ENCODE data around the gene ATP12A.

Gene ATP12A

DNA sequence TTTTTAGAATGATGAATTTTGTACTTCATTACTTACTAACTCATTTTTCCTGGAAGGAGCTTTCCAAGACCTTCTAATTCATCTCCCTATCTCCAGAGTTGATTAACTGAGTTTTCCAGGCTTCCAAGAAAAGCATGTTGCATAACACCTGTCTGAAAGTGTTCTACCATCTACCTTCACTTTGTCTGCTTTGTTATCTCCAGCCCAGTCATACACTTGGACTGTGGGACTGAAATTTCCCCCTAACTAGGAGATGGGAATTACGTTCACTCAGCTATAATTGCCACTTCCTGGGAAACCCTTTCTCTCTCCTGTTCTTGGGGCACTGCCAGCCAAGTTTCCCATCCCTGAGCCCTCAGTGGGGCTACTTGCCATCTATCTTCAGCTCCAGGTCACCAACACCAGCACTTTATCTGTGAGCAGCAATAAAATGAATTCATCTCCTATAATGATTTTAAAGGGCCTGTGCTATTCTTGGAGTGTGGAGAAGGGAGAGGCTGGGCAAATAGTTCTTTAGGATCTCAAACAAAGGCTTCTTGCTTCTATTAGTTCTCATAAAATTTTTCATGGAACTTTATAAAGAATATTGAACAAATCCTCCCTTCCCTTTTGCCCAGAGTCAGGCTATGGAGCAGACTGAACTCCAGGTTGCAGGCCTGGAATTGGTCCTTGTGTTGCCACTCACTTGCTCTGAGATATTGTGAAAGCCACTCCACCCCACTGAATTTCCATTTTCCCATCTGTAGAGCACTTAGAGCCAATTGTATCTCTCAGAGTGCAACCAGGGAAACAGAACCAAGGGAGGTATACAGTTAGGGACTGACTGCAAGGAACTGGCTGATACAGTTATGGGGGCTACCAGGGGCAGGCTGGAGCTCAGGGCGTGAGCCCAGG lies 17.8 kb upstream of the ATP12A start:
- DNase-seq (ENCODE audit: low spot score), result no peak
- TF ChIP-seq, protein P1, sequence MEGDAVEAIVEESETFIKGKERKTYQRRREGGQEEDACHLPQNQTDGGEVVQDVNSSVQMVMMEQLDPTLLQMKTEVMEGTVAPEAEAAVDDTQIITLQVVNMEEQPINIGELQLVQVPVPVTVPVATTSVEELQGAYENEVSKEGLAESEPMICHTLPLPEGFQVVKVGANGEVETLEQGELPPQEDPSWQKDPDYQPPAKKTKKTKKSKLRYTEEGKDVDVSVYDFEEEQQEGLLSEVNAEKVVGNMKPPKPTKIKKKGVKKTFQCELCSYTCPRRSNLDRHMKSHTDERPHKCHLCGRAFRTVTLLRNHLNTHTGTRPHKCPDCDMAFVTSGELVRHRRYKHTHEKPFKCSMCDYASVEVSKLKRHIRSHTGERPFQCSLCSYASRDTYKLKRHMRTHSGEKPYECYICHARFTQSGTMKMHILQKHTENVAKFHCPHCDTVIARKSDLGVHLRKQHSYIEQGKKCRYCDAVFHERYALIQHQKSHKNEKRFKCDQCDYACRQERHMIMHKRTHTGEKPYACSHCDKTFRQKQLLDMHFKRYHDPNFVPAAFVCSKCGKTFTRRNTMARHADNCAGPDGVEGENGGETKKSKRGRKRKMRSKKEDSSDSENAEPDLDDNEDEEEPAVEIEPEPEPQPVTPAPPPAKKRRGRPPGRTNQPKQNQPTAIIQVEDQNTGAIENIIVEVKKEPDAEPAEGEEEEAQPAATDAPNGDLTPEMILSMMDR (IDR thresholded peaks at IDR 0.05), result no peak
- H3K4me3 ChIP-seq, result no peak overlapping the region
- H3K27ac ChIP-seq, result no peak overlapping the region

DNA sequence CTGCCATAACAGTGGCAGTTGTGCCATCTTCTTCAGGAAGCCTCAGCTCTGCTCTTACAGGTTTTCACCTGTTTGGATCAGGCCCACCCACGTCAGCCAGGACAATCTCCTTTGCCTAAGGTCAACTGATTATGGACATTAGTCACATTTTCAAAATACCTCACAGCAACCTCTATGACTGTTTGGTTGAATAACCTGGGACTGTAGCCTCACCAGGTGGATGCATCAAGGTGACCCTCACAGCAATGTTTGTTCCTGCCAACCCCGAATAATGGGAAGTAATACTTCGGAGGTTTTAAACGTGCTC lies 17.2 kb upstream of the ATP12A start:
- H3K27ac ChIP-seq, result no peak overlapping the region
- TF ChIP-seq, protein P1 (IDR thresholded peaks at IDR 0.05), result no peak
- no peak for DNase-seq (ENCODE audit: low spot score)
- no peak overlapping the region for H3K4me3 ChIP-seq

DNA sequence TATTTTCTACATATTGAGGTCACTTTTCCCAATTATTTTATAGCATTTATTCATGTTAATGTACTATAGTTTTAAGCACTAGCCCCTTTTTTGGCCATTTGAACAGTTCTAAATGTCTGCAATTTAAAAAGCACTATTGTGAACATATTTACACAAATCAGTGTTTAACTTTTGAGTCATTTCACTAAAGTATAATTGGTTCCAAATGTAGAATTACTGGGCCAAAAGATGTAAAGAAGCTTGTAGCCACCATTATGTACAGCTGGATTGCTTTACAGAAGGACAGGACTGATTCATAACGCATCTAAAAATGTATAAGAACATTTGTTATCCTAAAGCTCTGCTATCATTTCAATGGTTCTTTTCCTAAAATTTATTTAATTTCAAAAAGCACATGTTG lies 16.6 kb upstream of the ATP12A start:
- no peak for DNase-seq (ENCODE audit: low spot score)
- no peak overlapping the region for H3K4me3 ChIP-seq

GRCh38 chr13:24664726-24665409 lies 15.3 kb upstream of the ATP12A start:
- H3K4me3 ChIP-seq, result no peak overlapping the region
- no peak overlapping the region for H3K27ac ChIP-seq
- TF ChIP-seq, protein P1 (IDR thresholded peaks at IDR 0.05), result no peak
- no peak for DNase-seq (ENCODE audit: low spot score)

More for the DNA sequence above, 16.6 kb upstream of the ATP12A start:
- no peak overlapping the region for H3K27ac ChIP-seq
- TF ChIP-seq, protein P1 (IDR thresholded peaks at IDR 0.05), result no peak

- no peak for DNase-seq (ENCODE audit: low spot score)
- H3K4me3 ChIP-seq, result no peak overlapping the region
- TF ChIP-seq, protein P1 (IDR thresholded peaks at IDR 0.05), result no peak
- no peak overlapping the region for H3K27ac ChIP-seq
These were observed 11.7 kb upstream of the ATP12A start for GRCh38 chr13:24668511-24668910.

DNA sequence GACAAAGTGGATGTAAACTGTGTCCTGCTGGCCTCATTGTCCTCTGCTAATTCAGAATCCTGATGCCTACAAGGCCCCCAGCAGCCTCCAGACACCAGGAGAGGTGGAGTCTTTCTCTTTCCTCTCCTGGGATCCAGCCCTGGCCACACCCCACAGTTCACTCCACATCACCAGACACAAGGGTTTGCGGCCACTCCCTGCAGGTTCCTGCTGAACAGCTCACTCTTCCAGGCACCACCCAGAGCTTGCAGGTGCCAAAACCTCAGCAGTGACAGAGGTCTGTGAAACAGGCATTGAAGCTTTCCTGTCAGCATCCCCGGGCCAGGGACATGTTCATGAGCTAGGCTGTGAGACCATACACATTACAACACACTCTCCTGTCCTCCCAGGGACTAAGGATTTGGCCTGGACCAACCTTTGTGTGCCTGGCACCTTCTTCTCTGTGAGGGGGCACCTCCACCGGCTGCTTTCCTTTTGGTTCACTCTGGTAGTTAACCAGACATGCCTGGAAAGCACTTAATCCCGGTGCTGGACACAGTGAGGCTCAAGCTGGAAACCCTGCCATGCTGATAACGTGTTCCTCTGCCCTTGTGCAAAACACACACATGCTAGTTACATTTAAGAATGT lies 11.1 kb upstream of the ATP12A start:
- H3K27ac ChIP-seq, result no peak overlapping the region
- no peak for DNase-seq (ENCODE audit: low spot score)
- no peak overlapping the region for H3K4me3 ChIP-seq
- TF ChIP-seq, protein P1 (IDR thresholded peaks at IDR 0.05), result no peak

Data from coronary artery (tissue), 2 donors.